NCI-H1930 (cell line): ENCODE results near the gene BCOR.

Experiments
- DNase-seq, 2 experiments: peaks; one replicate each; lab custom pipeline; 2025; lab: John Stamatoyannopoulos, UW

BCOR gene

GRCh38 chrX:40003428-40004245 lies 94.1 kb downstream of the BCOR start:
- DNase-seq, result no peak

DNA sequence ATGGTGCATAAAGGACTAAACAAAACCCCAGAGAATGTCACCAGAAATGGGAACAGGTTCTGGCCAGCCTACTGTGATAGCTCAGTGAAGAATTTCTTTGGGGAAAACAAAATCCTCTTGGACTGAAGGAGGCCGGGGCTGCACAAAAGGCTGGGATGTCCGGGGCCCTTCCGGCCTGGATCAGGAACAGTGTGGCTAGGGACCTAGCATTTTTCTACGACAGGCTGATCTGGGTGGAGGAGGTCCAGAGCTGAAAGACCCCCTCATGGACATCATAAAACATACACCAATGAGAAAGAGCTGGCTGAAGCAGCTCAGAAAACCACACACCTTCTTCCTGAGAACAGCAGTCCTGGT lies 94.7 kb downstream of the BCOR start:
- no peak for DNase-seq
